GM12878 (cell line): ENCODE measurements around the gene ZNF613. TPM values are rescaled to one million over a fixed set of nuclear protein-coding genes. Genes with fewer than 3 reads are reported as not detected.

Experiments
- ATAC-seq: fragments of 200-7000 bp; cut with Tn5 transposase; 3 replicates; pipeline ENCODE4 v1.9.1; 2020; ENCODE audit warnings: mild to moderate bottlenecking, moderate library complexity
- BruUV-seq: library from RNA; stranded (reverse); fragments of 400-500 nt; replicated peaks from 2 replicates; lab custom pipeline; 2021; lab: Mats Ljungman, UMichigan
- CTCF ChIA-PET: fragments of 300-600 bp; sonication (Branson Sonifier 250); formaldehyde crosslinking; extraction: SDS; loops from one replicate; lab custom pipeline; 2021; ENCODE audit warnings: inconsistent platforms; lab: Yijun Ruan, JAX
- POLR2A ChIA-PET: fragments of 350-600 bp; formaldehyde crosslinking; extraction: SDS; loops from one replicate; lab custom pipeline; 2021; ENCODE audit warnings: inconsistent platforms; lab: Charles Lee
- RAD21 ChIA-PET: fragments of 300-600 bp; sonication (Branson Sonifier 250); formaldehyde crosslinking; loops from one replicate; lab custom pipeline; 2023; ENCODE audit warnings: antibody characterized with exemption; ENCODE audit not compliant: unreplicated experiment; lab: Charles Lee
- SMC1A ChIA-PET: fragments of 300-600 bp; sonication (Branson Sonifier 250); formaldehyde crosslinking; loops from one replicate; lab custom pipeline; 2023; ENCODE audit not compliant: unreplicated experiment, uncharacterized antibody; lab: Charles Lee
- DNase-seq: peaks from one replicate; pipeline ENCODE4 v3.0.0-alpha.2; 2011; ENCODE audit warnings: low read depth, low spot score
- FAIRE-seq: peaks from 3 replicates; lab custom pipeline; 2011; peaks lifted over from hg19 to GRCh38; lab: Jason Lieb, UNC
- H2AFZ ChIP-seq: 2 replicates; pipeline ENCODE4 v1.6.0; 2011; ENCODE audit warnings: low read depth, low read length, control low read depth; ENCODE audit not compliant: control insufficient read depth
- H3K27ac ChIP-seq: 2 replicates; pipeline ENCODE4 v1.5.1; 2011; ENCODE audit warnings: control low read depth; ENCODE audit not compliant: control insufficient read depth, insufficient read depth
- H3K27me3 ChIP-seq, 2 experiments: replicated peaks in 1 of 2; 2 replicates each; pipeline versions ENCODE4 v1.6.0 to v1.6.1; 2011; ENCODE audit warnings: low read length in 1 of 2; ENCODE audit not compliant: control insufficient read depth in 2 of 2, insufficient read depth in 2 of 2
- H3K36me3 ChIP-seq, 2 experiments: 2 replicates each; pipeline ENCODE4 v1.5.1; 2011; ENCODE audit warnings: low read length in 1 of 2; ENCODE audit not compliant: control insufficient read depth in 2 of 2, insufficient read depth in 2 of 2
- H3K4me1 ChIP-seq: 2 replicates; pipeline ENCODE4 v1.6.1; 2011; ENCODE audit warnings: mild to moderate bottlenecking, low read length, moderate library complexity, mixed read lengths; ENCODE audit not compliant: control insufficient read depth, insufficient read depth
- H3K4me2 ChIP-seq: 2 replicates; pipeline ENCODE4 v1.6.0; 2011; ENCODE audit warnings: control low read depth; ENCODE audit not compliant: control insufficient read depth, insufficient read depth
- H3K4me3 ChIP-seq: fragments of 200-600 bp; sonication (generic); 2 replicates; pipeline ENCODE4 v1.5.1; 2016
- H3K79me2 ChIP-seq: 2 replicates; pipeline ENCODE4 v1.6.0; 2011; ENCODE audit warnings: low read length; ENCODE audit not compliant: control insufficient read depth, insufficient read depth
- H3K9ac ChIP-seq: 2 replicates; pipeline ENCODE4 v1.8.0; 2011; ENCODE audit warnings: low read length, control low read depth, mixed read lengths; ENCODE audit not compliant: control insufficient read depth, insufficient read depth
- H3K9me3 ChIP-seq: replicated peaks from 3 replicates; pipeline ENCODE4 v1.5.1; 2011; ENCODE audit warnings: mild to moderate bottlenecking, low read length; ENCODE audit not compliant: control insufficient read depth, insufficient read depth
- H4K20me1 ChIP-seq: 2 replicates; pipeline ENCODE4 v1.6.0; 2011; ENCODE audit not compliant: control insufficient read depth, insufficient read depth
- BMI1 ChIP-seq: fragments of 450-650 bp; IDR thresholded peaks from 2 replicates; pipeline ENCODE4 v1.6.1; 2016; ENCODE audit warnings: mild to moderate bottlenecking, moderate library complexity, borderline replicate concordance
- CBX3 ChIP-seq: fragments of 200-600 bp; sonication (generic); IDR thresholded peaks from 2 replicates; pipeline ENCODE4 v1.6.1; 2016; ENCODE audit warnings: low read depth, borderline replicate concordance
- CHD2 ChIP-seq: IDR thresholded peaks from 2 replicates; pipeline ENCODE4 v1.6.1; 2011; ENCODE audit warnings: low read depth, low read length, improper control_type of control experiment, borderline replicate concordance
- EED ChIP-seq: sonication (generic); IDR thresholded peaks from 2 replicates; pipeline ENCODE4 v1.6.1; 2016; ENCODE audit warnings: antibody characterized with exemption, low read depth
- IKZF1 ChIP-seq: fragments of 450-650 bp; conservative IDR thresholded peaks from 2 replicates; pipeline ENCODE4 v1.6.1; 2017; ENCODE audit warnings: antibody characterized with exemption, mild to moderate bottlenecking
- KDM1A ChIP-seq: fragments of 200-600 bp; sonication (generic); IDR thresholded peaks from 2 replicates; pipeline ENCODE4 v1.6.1; 2016; ENCODE audit warnings: borderline replicate concordance
- MEF2B ChIP-seq: fragments of 450-650 bp; IDR thresholded peaks from 2 replicates; pipeline ENCODE4 v1.6.1; 2018; ENCODE audit warnings: mild to moderate bottlenecking, moderate library complexity; ENCODE audit not compliant: partially characterized antibody, poor library complexity, severe bottlenecking
- RBBP5 ChIP-seq: fragments of 200-600 bp; sonication (generic); conservative IDR thresholded peaks from 2 replicates; pipeline ENCODE4 v1.6.1; 2016
- SREBF1 ChIP-seq: IDR thresholded peaks from 2 replicates; pipeline ENCODE4 v1.6.1; 2012; ENCODE audit warnings: mild to moderate bottlenecking, low read length
- ZBTB33 ChIP-seq: fragments of 450-650 bp; IDR thresholded peaks from 2 replicates; pipeline ENCODE4 v1.6.1; 2017; ENCODE audit warnings: mild to moderate bottlenecking
- ZBTB40 ChIP-seq: fragments of 450-650 bp; IDR thresholded peaks from 2 replicates; pipeline ENCODE4 v1.6.1; 2016; ENCODE audit warnings: mild to moderate bottlenecking, moderate library complexity, borderline replicate concordance
- WGBS: methylation state at CpG from one replicate; pipeline ENCODE4 v1.1.6; 2016; ENCODE audit warnings: low lambda C conversion rate; ENCODE audit not compliant: insufficient replicate concordance, insufficient coverage; ENCODE audit errors: missing lambda C conversion rate; 5-methylcytosine and 5-hydroxymethylcytosine counted together
- in situ Hi-C: fragments of 300-500 bp; cut with MboI; formaldehyde crosslinking; loops from 9 replicates; pipeline ENCODE4 v1.14.3; 2018; ENCODE audit warnings: mixed read lengths
- intact Hi-C: fragments of 100-400 bp; cut with micrococcal nuclease; formaldehyde crosslinking; loops from one replicate; pipeline ENCODE4 v1.14.2; 2022; ENCODE audit not compliant: unreplicated experiment
- polyA plus RNA-seq, 11 experiments: library from polyadenylated mRNA; depleted of rRNA in 4 of 11; unstranded in 6 of 11; stranded (reverse) in 5 of 11; fragments of >200 nt; fragmentation: Nextera tagmentation in 4 of 11; fragmentation: Illumina TruSeq in 1 of 11; extraction: Ambion mirVana in 4 of 11; extraction: Trizol in 1 of 11; gene quantifications; 1 replicate in 1 of 11; 2 replicates in 10 of 11; pipeline versions ENCODE4 v1.2.1 to v1.2.3, GENCODE V29; 2011 to 2016; ENCODE audit warnings: inconsistent platforms in 2 of 11, missing spikeins in 2 of 11, low read depth in 1 of 11
- total RNA-seq, 4 experiments: library from RNA; depleted of rRNA in 3 of 4; stranded (reverse); fragments of >200 nt in 3 of 4; fragmentation: Illumina TruSeq in 1 of 4; extraction: Trizol in 1 of 4; gene quantifications; 2 replicates each; pipeline versions ENCODE4 v1.2.1 to v1.2.3, GENCODE V29; 2013 to 2021
- TF ChIP-seq, protein P1 (sequence below): fragments of 450-650 bp; IDR thresholded peaks from 2 replicates; pipeline ENCODE4 v1.6.1; 2017; ENCODE audit warnings: mild to moderate bottlenecking, moderate library complexity

ZNF613 gene
- total and polyA plus RNA-seq, 10 of the 15 experiments (the other 5 are each of a cell fraction or from before 2014, with no cell fraction given), result 3.3 to 7.8 (median 5.0) TPM

DNA sequence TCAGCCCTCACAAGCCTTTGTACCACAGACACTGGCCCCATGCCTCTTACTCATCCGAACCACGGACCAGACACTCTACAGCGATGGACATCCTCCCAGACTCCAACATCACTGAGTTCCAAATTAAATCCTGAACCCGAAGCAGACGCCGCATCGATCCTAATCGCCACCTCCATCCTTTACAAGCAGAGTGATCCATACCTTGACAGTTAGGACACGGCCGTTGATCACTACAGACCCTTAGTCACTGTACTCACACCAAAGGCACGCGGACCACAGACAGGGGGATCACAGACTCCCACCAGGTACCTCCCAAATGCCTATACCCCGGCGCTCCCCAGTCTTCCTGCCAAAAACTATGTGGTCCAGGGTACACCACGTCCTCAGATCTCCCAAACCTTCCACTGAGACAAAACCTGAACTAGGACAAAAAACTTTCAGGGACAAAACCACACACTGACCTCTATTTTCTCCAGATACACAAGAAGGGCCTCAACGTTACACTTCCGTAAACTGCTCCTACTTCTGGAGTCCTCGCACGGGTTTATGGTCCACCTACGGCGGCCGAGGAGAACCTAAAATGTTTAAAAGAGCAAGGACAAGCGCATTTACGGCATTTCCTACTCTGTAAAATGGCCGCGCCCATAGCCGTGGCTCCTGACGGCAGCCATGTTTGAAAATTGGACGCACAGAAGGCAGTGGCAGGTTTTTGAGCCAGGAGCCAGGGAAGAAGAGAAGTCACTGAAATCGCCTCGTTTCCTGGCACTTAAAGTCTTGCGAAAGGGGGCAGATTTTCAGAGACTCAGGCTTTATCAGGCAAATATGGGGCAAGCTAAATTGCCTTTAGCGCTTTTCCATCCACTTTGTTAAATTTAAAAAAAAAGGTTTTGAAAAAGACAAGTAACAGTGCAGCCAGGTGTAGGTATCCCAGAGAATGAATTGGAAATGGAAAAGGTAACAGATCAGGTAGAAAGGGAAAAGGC is 59.3 kb downstream of the ZNF613 start, which contains the start of gene ZNF350:
TSS of gene ZNF350 (minus strand) at position 532 of the 983 bp plus-strand sequence. CDS start 12,480 bp downstream, outside the sequence.
- H3K36me3 ChIP-seq, result no peaks in the 10 kb centered on the region; a peak in 1 of 4 replicates
- SMC1A ChIA-PET, result no interaction called here
- H3K9me3 ChIP-seq, result peaks cover 13% of the 10 kb centered on the region; the same call in 2 of the 3 replicates
- RAD21 ChIA-PET, result no interaction called here
- FAIRE-seq (peak; percentile 99), ATAC-seq (peak; percentile 98), DNase-seq (peak; percentile 84)
- CTCF ChIA-PET, result interaction anchor here (0.6 kb wide), 1 partner anchor 20 kb away, joined by 3 read pairs; no protein-coding TSS in a partner anchor
- peak within 1 kb of the TSS; percentile 98 for H2AFZ ChIP-seq
- no peaks in the 10 kb centered on the region for H3K4me1 ChIP-seq
- peak within 1 kb of the TSS; percentile 94 for H3K4me3 ChIP-seq
- in situ Hi-C loops (no loop called here), intact Hi-C loops (loop anchor here (1.0 to 2.0 kb wide), 2 partner anchors 22 to 60 kb away; partner anchors contain the start of genes ZNF613 and ZNF615)
- H3K27me3 ChIP-seq, result no peaks in the 10 kb centered on the region
- peak within 1 kb of the TSS; percentile 74 for H3K4me2 ChIP-seq
- peak within 1 kb of the TSS; percentile 97 for H3K9ac ChIP-seq
- H3K27ac ChIP-seq, result peak within 1 kb of the TSS; percentile 85
- POLR2A ChIA-PET, result no interaction called here
- BruUV-seq, result TSS peak; percentile 77
- 11% methylated on average over 33 of the region's 33 CpGs for WGBS
- H3K79me2 ChIP-seq, result peaks cover 16% of the 10 kb centered on the region
- H4K20me1 ChIP-seq, result no peaks in the 10 kb centered on the region
- TF ChIP-seq IKZF1 (peak; percentile 94), ZBTB40 (no peak; the same call in 1 of the 2 replicates), ZBTB33 (peak; percentile 50; the same call in 1 of the 2 replicates), BMI1 (no peak), EED (no peak), KDM1A (no peak), MEF2B (no peak), CHD2 (peak; percentile 65), CBX3 (no peak), SREBF1 (no peak), RBBP5 (no peak)
- TF ChIP-seq, protein P1, sequence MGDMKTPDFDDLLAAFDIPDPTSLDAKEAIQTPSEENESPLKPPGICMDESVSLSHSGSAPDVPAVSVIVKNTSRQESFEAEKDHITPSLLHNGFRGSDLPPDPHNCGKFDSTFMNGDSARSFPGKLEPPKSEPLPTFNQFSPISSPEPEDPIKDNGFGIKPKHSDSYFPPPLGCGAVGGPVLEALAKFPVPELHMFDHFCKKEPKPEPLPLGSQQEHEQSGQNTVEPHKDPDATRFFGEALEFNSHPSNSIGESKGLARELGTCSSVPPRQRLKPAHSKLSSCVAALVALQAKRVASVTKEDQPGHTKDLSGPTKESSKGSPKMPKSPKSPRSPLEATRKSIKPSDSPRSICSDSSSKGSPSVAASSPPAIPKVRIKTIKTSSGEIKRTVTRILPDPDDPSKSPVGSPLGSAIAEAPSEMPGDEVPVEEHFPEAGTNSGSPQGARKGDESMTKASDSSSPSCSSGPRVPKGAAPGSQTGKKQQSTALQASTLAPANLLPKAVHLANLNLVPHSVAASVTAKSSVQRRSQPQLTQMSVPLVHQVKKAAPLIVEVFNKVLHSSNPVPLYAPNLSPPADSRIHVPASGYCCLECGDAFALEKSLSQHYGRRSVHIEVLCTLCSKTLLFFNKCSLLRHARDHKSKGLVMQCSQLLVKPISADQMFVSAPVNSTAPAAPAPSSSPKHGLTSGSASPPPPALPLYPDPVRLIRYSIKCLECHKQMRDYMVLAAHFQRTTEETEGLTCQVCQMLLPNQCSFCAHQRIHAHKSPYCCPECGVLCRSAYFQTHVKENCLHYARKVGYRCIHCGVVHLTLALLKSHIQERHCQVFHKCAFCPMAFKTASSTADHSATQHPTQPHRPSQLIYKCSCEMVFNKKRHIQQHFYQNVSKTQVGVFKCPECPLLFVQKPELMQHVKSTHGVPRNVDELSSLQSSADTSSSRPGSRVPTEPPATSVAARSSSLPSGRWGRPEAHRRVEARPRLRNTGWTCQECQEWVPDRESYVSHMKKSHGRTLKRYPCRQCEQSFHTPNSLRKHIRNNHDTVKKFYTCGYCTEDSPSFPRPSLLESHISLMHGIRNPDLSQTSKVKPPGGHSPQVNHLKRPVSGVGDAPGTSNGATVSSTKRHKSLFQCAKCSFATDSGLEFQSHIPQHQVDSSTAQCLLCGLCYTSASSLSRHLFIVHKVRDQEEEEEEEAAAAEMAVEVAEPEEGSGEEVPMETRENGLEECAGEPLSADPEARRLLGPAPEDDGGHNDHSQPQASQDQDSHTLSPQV, result no peak
